GM13976 (cell line): Measurements from ENCODE around the gene SLC16A11.
"Not testable (repeated sequence)": the region's sequence is repeated elsewhere in the genome, so short reads cannot be mapped to it uniquely, and the experiment has no call there.

Experiments used
- DNase-seq: peaks from one replicate; pipeline ENCODE4 v3.0.0; 2012; ENCODE audit warnings: low spot score
- in situ Hi-C: fragments of 300-500 bp; cut with MboI; formaldehyde crosslinking; loops from one replicate; pipeline ENCODE4 v1.12.0; 2022; ENCODE audit warnings: low sequenced_read_pairs, mixed read lengths, inconsistent platforms; ENCODE audit not compliant: unreplicated experiment
- TF ChIP-seq, protein P1 (sequence below): IDR thresholded peaks from 2 replicates; pipeline ENCODE4 v1.5.1; 2012; ENCODE audit warnings: borderline replicate concordance, mild to moderate bottlenecking; ENCODE audit not compliant: insufficient read depth; ENCODE audit errors: extremely low read depth, missing control alignments, control extremely low read depth

SLC16A11 gene

GRCh38 chr17:7043497-7044198 lies at the start of gene SLC16A11:
Gene SLC16A11, minus strand, starts transcription at chr17:7044092. Its CDS starts 579 bp downstream, at chr17:7043513.
- TF ChIP-seq, protein P1, sequence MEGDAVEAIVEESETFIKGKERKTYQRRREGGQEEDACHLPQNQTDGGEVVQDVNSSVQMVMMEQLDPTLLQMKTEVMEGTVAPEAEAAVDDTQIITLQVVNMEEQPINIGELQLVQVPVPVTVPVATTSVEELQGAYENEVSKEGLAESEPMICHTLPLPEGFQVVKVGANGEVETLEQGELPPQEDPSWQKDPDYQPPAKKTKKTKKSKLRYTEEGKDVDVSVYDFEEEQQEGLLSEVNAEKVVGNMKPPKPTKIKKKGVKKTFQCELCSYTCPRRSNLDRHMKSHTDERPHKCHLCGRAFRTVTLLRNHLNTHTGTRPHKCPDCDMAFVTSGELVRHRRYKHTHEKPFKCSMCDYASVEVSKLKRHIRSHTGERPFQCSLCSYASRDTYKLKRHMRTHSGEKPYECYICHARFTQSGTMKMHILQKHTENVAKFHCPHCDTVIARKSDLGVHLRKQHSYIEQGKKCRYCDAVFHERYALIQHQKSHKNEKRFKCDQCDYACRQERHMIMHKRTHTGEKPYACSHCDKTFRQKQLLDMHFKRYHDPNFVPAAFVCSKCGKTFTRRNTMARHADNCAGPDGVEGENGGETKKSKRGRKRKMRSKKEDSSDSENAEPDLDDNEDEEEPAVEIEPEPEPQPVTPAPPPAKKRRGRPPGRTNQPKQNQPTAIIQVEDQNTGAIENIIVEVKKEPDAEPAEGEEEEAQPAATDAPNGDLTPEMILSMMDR: no peak
- DNase-seq: peak; percentile 69
- in situ Hi-C loops: loop anchor here (25.0 kb wide), 1 partner anchor 244 kb away; the partner anchor contains the start of genes SLC2A4 and YBX2

- DNase-seq, in situ Hi-C loops: not testable (repeated sequence)
Measured at GRCh38 chr17:7091311-7092005, 47.6 kb upstream of the SLC16A11 start.

DNA sequence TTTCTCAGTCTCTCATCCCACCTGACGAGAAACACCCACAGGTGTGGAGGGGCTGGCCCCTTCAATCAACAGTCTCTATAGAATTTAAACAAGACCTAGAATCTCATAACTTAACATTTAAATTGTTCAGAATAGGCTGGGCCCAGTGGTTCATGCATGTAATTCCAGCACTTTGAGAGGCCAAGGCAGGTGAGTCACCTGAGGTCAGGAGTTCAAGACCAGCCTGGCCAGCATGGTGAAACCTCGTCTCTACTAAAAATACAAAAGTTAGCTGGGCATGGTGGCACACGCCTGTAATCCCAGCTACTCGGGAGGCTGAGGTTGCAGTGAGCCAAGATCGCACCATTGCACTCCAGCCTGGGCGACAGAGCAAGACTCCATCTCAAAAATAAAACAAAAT lies 45.7 kb upstream of the SLC16A11 start:
- DNase-seq, in situ Hi-C loops: not testable (repeated sequence)

DNA sequence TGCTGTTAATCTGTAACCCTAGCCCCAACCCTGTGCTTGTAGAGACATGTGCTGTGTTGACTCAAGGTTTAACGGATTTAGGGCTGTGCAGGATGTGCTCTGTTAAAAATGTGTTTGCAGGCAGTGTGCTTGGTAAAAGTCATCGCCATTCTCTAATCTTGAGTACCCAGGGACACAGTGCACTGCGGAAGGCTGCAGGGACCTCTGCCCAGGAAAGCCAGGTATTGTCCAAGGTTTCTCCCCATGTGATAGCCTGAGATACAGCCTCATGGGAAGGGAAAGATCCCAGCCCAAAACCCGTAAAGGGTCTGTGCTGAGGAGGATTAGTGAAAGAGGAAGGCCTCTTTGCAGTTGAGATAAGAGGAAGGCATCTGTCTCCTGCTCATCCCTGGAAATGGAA lies 44.5 kb upstream of the SLC16A11 start:
- DNase-seq, in situ Hi-C loops: not testable (repeated sequence)

DNA sequence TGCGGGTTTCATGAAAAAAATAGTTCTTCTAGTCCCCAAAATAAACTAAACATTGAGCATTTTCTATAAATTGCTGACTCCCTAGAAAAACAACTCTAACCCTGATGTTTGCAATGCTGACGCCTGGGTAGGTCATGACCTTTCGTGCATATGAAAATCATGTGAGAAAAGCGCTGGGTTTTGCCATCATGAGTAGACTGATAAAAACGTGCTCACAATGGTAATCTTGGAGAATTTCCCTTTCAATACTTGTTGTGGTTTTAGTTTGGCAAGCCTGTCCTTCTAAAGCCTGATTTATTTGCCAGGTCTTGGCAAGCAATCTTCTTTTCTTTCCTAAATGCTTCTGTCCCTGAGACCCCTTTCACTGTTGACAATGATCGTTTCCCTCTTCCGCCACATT lies 40.2 kb upstream of the SLC16A11 start:
- TF ChIP-seq, protein P1: no peak
- in situ Hi-C loops: no loop called here
- no peak for DNase-seq

DNA sequence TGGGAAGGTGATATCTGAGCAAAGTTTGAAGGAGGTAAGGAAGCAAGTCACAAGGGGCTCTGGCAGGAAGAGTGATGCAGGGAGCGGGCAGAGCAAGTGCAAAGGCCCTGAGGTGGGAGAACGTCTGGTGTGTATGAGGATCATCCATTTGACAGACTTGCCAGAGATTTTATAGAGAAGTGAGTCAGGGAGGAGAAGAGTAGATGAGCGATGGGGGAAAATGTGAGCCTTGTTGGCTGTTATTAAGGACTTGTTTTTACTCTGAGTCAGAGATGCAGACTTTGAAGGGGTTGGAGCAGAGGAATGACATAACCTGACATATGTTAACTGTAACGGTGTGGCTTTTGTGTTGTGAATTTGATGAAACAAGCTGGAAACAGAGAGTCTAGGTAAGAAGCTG lies 39.7 kb upstream of the SLC16A11 start:
- TF ChIP-seq, protein P1: no peak
- in situ Hi-C loops: no loop called here
- DNase-seq: no peak

DNA sequence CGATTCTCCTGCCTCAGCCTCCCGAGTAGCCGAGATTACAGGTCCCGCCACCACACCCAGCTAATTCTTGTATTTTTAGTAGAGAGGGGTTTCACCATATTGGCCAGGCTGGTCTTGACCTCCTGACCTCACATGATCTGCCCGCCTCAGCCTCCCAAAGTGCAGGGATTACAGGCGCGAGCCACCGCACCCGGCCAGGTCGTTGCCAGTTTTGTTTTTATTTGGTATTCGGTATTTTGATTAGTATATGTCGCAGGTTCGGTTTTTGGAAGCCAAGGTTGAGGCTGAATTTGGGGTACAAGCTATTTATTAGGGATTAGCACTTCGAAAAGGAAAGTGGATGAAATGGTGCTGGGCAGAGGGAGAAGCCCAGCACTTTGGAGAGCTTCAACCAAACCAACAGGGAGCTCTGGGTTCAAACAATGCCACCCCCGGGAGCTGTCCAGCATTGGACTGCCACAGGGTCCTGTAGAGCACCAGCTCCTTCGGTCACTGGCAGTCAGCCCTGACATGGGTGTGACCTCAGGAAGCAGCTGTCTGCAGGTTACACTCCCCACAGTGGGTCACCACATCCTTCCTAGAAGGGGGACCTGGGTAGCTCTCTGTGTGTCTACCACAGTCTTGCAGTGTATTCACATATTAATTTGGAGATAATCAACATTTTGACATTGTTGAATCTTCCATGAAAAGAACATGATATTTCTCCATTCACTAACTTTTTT lies 37.6 kb upstream of the SLC16A11 start:
- DNase-seq: no peak
- TF ChIP-seq, protein P1: no peak
- in situ Hi-C loops: no loop called here

- in situ Hi-C loops: no loop called here
- DNase-seq: no peak
- TF ChIP-seq, protein P1: no peak
Measured at GRCh38 chr17:7080456-7081041, 36.7 kb upstream of the SLC16A11 start.
